ENCODE measurements around the gene IGFL4. TPM values are rescaled to one million over a fixed set of nuclear protein-coding genes. Genes with fewer than 3 reads are reported as not detected.

Gene IGFL4
- total RNA-seq, 1 donor from 2014 or later, result 0.91 TPM

DNA sequence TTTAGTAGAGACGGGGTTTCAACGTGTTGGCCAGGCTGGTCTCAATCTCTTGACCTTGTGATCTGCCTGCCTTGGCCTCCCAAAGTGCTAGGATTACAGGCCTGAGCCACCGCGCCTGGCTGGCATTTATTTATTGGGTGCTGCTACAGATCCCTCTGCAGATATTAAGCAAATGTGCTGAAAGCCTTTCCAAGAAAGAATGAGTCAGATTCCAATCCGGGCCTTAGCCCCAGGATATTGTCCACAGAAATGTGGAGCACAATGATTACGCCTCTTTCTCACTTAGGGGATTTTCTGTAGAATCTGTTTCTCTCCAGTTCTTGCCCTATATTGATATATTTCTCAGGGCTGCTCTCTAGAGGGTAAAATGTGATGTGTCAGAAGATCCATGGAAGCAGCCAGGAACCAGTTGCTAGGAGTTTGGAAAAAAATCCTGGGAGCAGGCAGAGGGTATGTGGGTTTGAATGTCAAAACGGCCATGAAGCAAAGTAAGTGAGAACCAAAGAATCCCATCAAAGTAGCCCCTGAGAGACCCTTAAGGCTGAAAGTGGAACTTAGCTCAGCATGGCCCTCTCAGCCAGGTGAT is 24.8 kb upstream of the IGFL4 start:
- peak; percentile 49 for DNase-seq (ENCODE audit: low read depth)

DNA sequence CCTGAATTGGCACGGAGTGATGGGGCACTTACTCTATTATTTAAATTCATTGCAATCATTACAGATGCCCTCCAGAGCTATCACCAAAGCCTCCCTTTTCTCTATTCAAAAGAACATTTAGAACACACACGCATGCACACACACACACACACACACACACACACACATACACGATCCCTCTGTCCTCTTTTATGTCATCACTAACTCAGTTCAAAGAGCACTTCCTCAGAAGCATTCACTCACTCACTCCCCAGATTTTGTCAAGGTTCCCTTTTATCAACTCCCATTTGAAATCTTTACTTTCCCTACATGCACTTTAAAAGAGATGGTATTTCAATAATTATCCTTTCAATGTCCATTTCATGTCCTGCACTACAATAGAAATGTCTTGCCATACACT is 22.4 kb upstream of the IGFL4 start:
- DNase-seq (ENCODE audit: low read depth), result no peak

DNA sequence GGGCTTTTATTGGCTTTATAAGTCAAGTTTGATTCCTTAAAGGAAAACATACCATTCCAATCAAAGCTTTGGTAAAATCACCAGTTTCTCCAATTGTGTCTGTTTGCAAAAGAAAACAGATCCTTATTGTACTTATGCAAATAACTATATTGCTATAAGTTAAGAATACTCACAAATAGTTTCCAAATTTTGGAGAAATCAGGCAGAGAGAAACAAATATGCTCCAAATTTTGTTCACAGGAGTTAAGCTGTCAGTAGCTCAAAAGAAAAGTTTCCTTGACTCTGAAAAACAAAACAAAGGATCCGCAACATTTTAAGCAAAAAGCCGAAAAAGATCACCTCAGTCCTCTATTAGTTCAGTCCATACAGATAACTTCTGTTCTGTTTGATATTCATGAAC is 19.2 kb upstream of the IGFL4 start:
- no peak for DNase-seq (ENCODE audit: low read depth)

DNA sequence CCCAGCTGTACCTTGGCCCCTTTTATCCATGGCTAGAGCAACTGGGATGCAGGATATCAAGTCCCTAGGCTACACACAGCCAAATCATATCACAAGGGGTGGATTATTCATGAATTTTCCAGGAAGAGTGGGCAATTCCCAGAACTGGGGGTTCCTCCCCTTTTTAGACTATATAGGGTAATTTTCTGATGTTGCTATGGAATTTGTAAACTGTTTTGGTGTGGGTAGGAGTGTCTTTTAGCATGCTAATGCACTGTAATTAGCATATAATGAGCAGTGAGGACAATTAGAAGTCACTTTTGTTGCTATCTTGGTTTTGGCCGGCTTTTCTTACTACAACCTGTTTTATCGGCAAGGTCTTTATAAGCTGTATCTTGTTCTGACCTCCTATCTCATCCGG is 18.0 kb upstream of the IGFL4 start:
- DNase-seq (ENCODE audit: low read depth), result no peak

DNA sequence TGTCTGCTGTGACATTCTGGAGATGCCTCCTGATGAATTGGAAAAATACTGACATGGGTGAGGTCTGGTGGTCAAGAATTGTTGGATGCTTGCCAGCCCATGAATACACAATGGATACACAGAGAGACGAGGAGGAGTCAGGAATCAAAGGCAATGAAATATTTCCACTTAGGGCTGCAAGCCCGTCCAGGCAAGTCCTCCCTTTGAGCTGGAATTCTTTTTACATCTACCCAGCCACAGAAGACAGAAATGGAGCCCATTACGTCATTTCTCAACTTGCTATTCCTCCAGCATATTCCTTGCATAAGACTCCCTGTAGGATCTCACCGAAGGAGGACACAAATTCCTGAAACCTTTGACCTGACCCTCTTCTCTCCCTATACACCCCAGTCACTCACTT is 15.7 kb upstream of the IGFL4 start:
- peak; percentile 65 for DNase-seq (ENCODE audit: low read depth)

DNA sequence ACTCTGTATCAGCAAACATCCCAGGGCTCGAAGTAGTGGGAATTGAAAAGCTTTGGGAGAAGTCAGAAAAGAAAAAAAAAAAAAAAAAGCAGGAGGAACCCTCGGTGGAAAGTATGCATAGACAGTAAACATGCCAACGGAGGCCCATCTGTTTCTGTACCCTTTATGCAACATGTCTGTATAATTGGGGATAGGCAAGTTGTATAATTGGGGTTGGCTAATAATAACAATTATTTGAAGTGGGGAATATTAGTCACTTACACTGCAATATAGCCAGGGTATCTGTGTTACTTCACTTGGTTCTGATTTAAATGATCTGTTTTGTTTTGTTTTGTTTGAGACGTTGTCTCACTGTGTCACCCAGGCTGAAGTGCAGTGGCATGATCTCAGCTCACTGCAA is 12.1 kb upstream of the IGFL4 start:
- DNase-seq (ENCODE audit: low read depth), result no peak

DNA sequence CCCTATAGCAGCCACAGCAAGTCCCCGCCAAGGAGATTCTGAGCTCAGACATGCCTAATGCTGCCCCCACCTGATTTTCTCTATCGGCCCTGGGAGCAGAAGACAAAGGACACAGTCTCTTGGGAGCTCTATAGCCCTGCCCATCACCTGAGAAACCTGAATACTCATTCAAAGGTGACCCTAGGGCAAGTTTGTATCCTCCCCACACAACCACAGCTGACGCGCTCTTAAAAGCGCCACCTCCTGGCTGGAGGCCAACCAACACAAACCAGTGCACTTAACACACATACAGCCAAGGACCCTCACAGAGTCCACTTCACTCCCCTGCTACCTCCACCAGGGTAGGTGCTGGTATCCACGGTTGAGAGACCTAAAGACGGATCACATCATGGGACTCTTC is 8.8 kb upstream of the IGFL4 start:
- DNase-seq (ENCODE audit: low read depth), result no peak

DNA sequence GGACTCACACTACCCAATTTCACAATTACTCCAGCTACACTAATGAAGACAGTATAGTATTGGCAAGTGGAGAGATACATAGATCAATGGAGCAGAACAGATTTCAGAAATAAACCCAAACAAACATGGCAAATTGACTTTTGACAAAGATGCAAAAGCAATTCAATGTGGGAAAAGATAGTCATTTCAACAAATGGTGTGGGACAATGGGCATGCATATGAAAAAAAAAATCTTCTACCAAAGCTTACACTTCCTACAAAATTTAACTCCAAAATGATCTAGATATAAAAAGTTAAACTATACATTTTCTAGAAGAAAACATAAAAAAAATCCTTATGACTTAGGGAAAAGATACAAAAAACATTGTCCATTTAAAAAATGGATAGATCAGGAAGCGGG is 2.7 kb upstream of the IGFL4 start:
- no peak for DNase-seq (ENCODE audit: low read depth)

DNA sequence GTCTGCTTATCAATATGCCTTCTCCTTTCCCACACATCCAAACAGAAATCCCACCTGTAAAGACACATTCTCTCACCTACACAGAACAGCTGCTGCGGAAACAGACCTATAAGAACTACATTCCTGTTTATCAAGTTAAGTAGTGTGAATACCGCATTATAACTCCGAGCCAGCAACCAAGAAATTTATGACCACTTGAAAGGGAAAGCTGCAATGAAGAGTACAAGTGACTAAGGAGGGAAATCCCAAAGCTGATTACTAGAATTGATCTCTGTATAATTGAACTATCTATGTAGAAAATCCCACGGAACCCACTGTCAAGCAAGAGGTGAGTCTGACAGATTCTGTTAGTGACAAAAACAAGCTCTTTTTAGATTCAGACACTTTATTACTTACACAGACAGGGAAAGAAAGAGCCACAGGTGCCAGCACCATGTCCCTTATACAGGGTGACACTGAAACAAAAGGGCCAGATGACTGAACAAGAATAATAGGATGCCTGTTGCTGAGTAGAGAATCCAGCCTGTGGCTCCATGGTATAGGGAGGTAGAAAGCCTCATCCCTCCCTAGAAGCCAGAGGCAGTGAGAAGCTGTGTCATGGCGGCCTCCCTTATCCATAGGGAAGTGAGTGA is 1.6 kb upstream of the IGFL4 start:
- no peak for DNase-seq (ENCODE audit: low read depth)

DNA sequence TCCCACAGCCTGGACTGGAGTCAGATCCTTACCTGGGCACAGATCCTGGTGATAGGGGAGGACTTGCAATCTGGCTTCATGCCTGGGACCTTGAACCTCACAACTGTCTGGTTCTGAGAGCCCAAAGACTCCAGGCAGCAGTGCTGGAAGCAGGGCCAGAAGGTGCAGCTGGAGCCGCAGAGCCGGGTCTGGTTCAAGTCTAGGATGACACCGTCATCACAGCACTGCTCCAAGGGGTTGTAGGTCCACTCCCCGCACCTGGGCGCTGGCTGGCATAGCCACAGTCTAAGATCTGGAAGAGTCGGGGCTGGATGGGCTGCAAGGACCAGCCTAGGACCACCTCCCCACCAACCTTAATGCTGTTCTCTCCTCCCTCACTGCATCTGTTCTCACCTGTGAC is 677 bp downstream of the IGFL4 start:
- no peak for DNase-seq (ENCODE audit: low read depth)

DNA sequence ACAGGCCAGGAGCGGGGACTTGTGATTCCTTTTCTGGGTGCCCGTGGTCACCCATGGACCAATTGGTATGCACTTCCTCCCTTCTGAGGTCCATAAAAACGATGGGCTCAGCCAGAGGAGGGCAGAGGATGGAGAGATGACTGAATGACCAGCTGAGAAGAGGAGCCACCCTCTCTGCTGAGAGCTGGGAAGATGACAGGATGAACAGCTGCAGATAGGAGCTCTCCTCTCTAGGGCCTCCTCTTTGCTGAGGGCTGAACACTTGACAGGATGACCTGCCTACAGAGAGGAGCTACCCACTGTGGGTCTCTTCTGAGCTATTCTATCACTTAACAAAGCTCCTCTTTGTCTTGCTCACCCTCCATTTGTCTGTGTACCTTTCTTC is 4.1 kb downstream of the IGFL4 start:
- DNase-seq (ENCODE audit: low read depth), result peak; percentile 91

DNA sequence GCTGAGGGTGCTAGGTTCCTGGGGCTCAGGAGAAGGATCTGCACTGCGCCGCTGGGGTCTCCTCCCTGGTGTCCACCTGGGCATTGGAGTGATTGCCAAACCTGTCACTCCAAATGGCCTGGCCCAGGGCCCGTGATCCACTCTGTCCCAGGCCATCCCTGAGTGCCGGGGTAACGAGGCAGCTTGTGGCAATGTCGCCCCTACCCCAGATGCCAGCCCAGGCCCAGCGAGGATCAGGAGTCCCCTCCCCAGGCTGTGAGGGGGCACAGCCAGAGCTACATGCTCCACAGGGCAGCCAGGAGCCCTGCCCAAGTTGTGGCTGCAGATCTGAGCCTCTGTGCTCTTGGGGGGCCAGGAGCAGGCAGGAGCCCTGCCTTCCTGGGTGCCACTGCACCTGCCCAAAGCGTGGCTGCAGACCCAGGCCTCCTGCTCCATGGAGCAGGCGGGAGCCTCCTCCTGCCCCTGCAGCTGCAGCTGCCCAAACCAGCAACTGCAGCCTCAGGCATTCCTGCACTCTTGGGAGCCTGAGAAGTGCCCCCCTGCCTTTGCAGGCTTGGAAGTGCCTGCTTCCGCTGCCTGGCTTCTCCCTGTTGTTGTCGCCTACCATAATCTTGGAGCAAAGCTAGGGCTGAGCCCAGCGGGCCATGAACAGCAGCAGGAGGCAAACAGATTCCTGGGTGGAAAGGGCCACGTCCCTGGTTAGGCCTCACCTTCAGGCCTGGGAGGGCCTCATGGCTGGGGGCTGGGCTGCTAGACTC is 4.6 kb downstream of the IGFL4 start:
- peak; percentile 58 for DNase-seq (ENCODE audit: low read depth)

DNA sequence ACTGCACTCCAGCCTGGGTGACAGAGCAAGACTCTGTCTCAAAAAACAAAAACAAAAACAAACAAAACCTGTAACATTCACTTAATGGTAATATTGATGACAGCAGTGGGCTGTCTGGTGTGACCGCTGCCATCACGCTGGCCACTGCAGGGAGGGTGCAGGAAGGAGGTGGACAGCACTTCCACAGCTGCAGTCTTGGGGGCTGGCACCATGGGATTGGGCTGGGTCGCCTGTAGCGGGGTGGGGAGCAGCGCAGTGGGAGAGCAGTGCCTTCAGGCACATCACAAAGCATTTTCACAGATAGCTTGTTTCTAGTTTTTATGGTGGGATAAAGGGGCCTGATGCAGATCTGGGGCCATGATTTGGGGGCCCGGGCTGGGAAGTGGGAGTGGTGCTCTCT is 5.3 kb downstream of the IGFL4 start:
- no peak for DNase-seq (ENCODE audit: low read depth)

DNA sequence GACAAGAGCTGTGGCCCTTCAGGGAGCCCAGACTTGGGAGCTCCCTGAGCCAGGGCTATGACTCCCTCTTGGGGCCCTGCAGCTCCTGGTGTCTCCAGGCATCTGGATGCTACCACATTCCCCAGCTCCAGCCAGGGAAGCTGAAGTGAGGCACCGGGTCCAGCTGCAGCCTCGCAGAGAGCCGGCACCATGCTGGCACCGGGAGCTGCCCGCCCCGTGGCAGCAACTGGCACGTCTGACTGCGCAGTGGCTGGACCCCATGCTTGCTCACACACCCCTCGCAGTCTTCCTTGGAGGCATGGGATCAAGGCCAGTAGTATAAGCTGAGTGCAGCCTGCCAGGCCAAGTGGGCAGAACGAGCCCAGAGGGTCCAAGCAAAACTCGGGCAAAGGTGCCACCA is 7.4 kb downstream of the IGFL4 start:
- DNase-seq (ENCODE audit: low read depth), result no peak

DNA sequence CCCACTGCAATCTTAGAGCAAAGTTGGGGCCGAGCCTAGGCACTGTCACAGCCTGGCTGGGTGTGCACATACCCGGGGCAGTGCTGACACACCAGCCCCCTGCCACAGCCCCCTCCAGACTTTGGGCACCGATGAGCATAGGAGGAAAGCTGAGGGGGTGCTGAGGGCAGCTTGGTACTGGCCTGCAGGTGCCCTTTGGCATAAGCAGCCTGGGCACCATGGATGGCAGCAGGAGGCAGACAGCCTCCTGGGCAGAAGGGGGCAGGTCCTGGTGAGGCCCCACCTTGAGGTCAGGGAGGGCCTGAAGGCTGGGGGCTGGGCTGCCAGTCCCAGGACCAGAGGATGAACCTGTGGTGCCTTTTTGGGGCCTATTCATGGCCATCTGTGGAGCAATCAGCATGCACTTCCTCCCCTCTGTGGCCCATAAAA is 8.2 kb downstream of the IGFL4 start:
- DNase-seq (ENCODE audit: low read depth), result no peak

DNA sequence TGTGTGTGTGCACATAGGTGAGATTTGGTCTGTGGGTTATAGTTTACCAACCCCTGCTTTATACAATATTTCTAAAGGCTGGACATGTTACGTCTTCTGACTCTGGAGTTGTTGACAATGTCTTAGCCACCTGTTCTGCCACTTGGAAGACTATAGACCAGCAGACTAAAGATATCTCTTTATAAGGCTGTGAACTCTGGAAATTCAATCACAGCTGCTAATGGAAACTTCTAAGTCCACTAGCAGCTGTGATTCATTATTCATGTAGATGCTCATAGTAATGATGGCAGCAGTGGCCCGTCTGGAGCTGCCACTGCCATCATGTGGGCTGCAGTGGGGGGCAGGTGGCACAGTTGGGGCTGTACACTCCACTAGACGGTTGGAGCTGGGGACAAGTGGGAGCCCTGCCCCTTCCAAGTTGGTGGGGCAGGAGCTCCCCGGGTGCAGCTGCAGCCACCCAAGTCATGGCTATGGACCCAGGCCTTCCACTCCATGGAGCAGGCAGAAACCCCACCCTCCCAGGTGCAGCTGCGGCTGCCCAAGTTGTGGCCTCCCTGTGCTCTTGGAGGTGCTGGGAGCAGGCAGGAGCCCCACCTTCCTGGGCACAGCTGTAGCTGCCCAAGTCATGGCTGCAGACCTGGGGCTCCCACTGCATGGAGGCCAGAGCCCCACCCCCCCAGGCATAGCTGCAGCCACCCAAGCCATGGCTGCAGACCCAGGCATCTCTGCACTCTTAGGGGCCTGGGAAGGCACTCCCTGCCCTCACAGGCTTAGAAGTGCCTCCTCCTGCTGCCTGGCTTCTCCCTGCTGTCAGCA is 8.8 kb downstream of the IGFL4 start:
- DNase-seq (ENCODE audit: low read depth), result peak; percentile 92

DNA sequence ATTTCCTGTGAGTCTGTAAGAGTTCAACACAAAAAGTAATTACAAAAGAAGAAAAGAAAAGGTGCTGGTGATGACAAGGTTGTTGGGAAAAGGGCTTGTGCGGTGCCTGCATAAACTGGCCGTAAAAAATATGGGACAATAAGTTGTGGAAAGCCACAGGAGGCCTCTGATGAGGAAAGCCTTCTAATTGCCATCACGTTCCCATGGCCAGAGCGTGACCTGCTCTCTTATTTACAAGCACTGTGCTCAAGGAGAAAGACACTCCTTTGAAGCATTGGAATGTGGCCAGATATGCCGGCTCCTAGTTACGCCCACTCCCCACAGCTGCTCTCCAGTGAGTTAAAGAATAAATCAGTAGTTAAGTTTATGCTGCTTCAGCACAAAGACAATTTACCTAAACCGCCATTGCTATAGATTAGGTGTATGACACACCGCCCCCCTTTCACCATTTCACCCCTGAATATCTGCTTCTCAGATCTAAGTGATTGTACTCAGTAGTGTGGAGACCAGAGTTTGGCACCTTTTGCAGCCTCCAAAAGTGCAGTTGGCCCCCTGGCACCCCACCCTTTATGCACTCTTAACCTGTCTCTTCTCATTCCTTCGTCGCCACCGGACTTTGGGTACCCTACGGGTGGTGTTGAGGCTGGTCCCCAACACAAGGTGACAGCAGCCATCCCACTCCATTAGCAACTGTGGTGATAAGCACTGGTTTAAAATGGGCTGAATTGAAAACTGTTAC is 9.8 kb downstream of the IGFL4 start:
- DNase-seq (ENCODE audit: low read depth), result peak; percentile 56

DNA sequence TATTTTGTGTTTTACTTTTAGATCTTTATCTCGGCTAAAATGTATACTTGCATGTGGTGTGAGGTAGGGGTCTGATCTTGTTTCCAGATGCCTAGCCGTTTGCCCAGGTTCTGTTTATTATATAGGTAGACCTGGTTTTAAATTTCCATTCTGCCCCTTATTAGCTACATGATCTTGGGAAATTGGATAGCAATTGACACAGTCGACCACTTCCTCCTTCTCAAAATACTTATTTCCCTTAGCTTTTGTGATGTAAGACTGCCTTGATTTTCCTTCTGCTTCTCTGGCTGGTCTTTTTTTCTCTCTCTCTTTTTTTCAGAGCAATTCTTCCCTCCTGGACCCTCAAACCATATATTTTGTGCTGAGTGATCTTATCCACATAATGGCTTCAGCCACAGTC is 15.0 kb downstream of the IGFL4 start:
- DNase-seq (ENCODE audit: low read depth), result no peak

DNA sequence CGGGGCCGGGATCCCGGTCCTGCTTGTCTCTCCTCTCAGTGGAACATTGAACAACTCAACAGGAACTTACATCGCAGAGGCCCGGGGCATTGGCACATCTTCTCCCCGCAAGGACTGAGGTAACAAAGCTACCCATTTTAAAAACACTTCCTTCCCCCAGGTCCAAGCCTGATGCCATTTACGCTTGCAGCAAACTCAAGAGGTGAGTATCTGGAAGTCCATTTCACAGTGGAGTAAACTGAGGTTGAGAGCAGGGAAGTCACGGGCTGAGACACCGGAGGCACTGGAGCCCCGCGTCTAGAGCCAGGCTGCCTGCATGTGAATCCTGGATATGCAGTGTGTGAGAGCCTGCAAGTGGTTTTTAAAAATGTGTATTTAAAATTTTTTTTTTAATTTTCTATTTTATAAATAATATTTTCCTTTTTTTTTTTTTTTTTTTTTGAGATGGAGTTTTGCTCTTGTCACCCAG is 17.5 kb downstream of the IGFL4 start:
- no peak for DNase-seq (ENCODE audit: low read depth)

DNA sequence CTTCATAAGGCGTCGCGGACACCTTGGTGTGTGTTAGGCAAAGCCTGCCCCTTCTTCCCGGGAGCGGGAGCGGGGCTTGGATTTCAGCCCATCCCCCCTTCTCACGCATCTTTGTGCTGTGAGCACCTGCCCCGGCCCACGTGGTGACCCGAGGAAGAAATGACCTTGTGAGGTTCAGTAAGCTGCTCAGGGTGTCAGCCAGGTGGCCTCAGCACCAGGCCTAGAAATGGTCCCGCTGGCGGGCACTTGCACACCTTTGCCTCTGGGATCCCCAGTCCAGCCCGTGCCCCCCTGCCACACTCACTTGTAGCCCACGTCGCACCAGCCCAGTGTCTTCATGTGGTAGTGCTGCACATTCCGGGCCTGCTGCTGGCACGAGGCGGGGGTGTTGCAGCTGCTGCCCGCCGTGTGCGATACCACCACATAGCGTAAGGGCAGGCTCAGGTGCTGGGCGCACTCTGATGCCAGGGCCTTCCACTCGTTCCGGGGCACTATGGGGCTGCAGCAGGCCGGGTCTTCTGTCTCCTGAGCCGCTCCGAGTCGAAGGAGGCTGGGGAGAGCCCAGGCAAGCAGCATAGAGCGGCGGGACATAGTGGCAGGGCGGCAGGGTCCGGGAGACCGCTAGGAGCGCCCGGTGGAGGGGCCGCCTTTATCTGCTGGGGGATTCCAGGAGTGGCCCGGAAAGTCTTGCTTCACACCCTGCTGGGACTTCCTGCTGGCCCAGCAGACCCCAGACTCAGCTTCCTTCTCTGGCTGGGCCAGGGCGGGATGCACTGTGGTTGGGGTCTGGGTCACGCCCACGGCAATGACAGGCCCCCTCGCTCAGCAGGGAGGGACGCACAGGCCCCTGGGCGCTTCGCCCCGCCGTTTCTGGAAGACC is 18.1 kb downstream of the IGFL4 start, which contains the start of gene PGLYRP1:
TSS of gene PGLYRP1 (minus strand) at position 623 of the 880 bp plus-strand sequence. CDS start at position 591, 32 bp downstream.
- no peak for DNase-seq (ENCODE audit: low read depth)

Measured in myocyte (in vitro differentiated cells).